GM23248 (cell line): ENCODE data around the gene TUSC2. TPM values are rescaled to one million over a fixed set of nuclear protein-coding genes. Genes with fewer than 3 reads are reported as not detected.

Experiments used
- DNase-seq: peaks from one replicate; pipeline ENCODE4 v3.0.0-alpha.2; 2015
- H2AFZ ChIP-seq: fragments of 200-600 bp; sonication (generic); 2 replicates; pipeline ENCODE4 v1.6.1; 2016; ENCODE audit warnings: antibody characterized with exemption
- H3F3A ChIP-seq: fragments of 200-600 bp; sonication (generic); 2 replicates; pipeline ENCODE4 v1.6.1; 2016; ENCODE audit warnings: mild to moderate bottlenecking, antibody characterized with exemption, mixed run types; ENCODE audit not compliant: insufficient read depth
- H3K27ac ChIP-seq: fragments of 200-600 bp; sonication (generic); 2 replicates; pipeline ENCODE4 v1.5.1; 2016; ENCODE audit warnings: mild to moderate bottlenecking
- H3K27me3 ChIP-seq: fragments of 200-600 bp; sonication (generic); replicated peaks from 2 replicates; pipeline ENCODE4 v1.6.1; 2016; ENCODE audit warnings: mild to moderate bottlenecking; ENCODE audit not compliant: insufficient read depth
- H3K36me3 ChIP-seq: fragments of 200-600 bp; sonication (generic); 2 replicates; pipeline ENCODE4 v1.6.1; 2016; ENCODE audit warnings: low read depth, mild to moderate bottlenecking
- H3K4me1 ChIP-seq: fragments of 200-600 bp; sonication (generic); 2 replicates; pipeline ENCODE4 v1.6.1; 2016; ENCODE audit warnings: mild to moderate bottlenecking; ENCODE audit not compliant: insufficient read depth
- H3K4me2 ChIP-seq: fragments of 200-600 bp; sonication (generic); one replicate; pipeline ENCODE4 v1.6.1; 2016; ENCODE audit warnings: mild to moderate bottlenecking; ENCODE audit not compliant: unreplicated experiment
- H3K4me3 ChIP-seq: fragments of 200-600 bp; sonication (generic); 2 replicates; pipeline ENCODE4 v1.5.1; 2016; ENCODE audit warnings: mild to moderate bottlenecking
- H3K79me2 ChIP-seq: fragments of 200-600 bp; sonication (generic); 2 replicates; pipeline ENCODE4 v1.6.1; 2016; ENCODE audit warnings: mild to moderate bottlenecking; ENCODE audit not compliant: insufficient read depth
- H3K9ac ChIP-seq: fragments of 200-600 bp; sonication (generic); 2 replicates; pipeline ENCODE4 v1.6.1; 2016; ENCODE audit warnings: mild to moderate bottlenecking
- H3K9me2 ChIP-seq: fragments of 200-600 bp; sonication (generic); 2 replicates; pipeline ENCODE4 v1.6.1; 2016; ENCODE audit warnings: mixed run types, mild to moderate bottlenecking, moderate library complexity; ENCODE audit not compliant: insufficient read depth
- H3K9me3 ChIP-seq: fragments of 200-600 bp; sonication (generic); one replicate; pipeline ENCODE4 v1.6.1; 2017; ENCODE audit warnings: low read depth
- H4K20me1 ChIP-seq: fragments of 200-600 bp; sonication (generic); 2 replicates; pipeline ENCODE4 v1.6.0; 2016; ENCODE audit not compliant: insufficient read depth
- EZH2 ChIP-seq: fragments of 200-600 bp; sonication (generic); IDR thresholded peaks from 2 replicates; pipeline ENCODE4 v1.6.1; 2018; ENCODE audit warnings: antibody characterized with exemption, mild to moderate bottlenecking; ENCODE audit not compliant: insufficient read depth, poor library complexity, severe bottlenecking
- EZH2phosphoT487 ChIP-seq: fragments of 200-600 bp; sonication (generic); IDR thresholded peaks from 2 replicates; pipeline ENCODE4 v1.6.1; 2018; ENCODE audit warnings: antibody characterized with exemption, moderate library complexity, mild to moderate bottlenecking, low read depth; ENCODE audit not compliant: insufficient read depth
- WGBS, 2 experiments: methylation state at CpG; one replicate each; pipeline ENCODE4 v1.1.6; 2015 to 2017; ENCODE audit warnings: low lambda C conversion rate in 2 of 2, low coverage in 1 of 2; ENCODE audit errors: missing lambda C conversion rate in 2 of 2; 5-methylcytosine and 5-hydroxymethylcytosine counted together
- in situ Hi-C: fragments of 300-500 bp; cut with MboI; formaldehyde crosslinking; loops from 2 replicates; pipeline ENCODE4 v1.15.0; 2020
- polyA plus RNA-seq: library from polyadenylated mRNA; unstranded; fragments of >200 nt; fragmentation: Nextera tagmentation; extraction: Ambion mirVana; gene quantifications from 2 replicates; pipeline ENCODE4 v1.2.1, GENCODE V29; 2016
- total RNA-seq: library from RNA; depleted of rRNA; stranded (reverse); fragments of >200 nt; shearing (Covaris generic); gene quantifications from 2 replicates; pipeline ENCODE4 v1.2.3, GENCODE V29; 2014

TUSC2 gene
- total and polyA plus RNA-seq, 2 experiments from 2014 or later = 32.5 to 46.5 TPM

- H2AFZ ChIP-seq = no peak overlapping the region
- in situ Hi-C loops = no loop called here
- WGBS, 2 experiments = 89 to 94% methylated on average over 8 of the region's 8 CpGs
Observed at GRCh38 chr3:50279255-50280016, 48.6 kb downstream of the TUSC2 start.

DNA sequence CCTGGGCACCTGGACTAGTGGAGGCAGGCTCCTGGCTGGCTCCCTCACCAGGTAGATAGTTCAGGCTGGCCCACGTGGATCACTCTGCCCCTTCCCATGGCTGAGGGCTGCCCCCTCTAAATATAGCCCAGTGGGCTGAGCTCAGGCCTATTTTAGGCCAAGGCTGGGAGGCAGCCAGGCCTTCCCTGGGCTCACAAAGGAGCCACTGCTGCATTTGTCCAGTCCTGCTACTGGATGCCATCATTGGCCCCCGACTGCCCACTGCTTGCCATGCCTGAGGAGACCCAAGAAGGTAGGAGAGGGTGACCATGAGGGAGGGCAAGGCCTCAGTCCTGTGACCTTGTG lies 49.2 kb downstream of the TUSC2 start, which contains the start of gene LSMEM2:
Gene LSMEM2, plus strand, starts transcription at position 208 of the 345 bp plus-strand sequence. Its CDS starts 27 bp downstream, at position 235.
- Histone ChIP-seq H3K4me3 (no peak within 1 kb of the TSS), H3K9me3 (no peaks in the 10 kb centered on the region)

More at GRCh38 chr3:50279255-50280016, 48.6 kb downstream of the TUSC2 start:
- Histone ChIP-seq H3K4me3 (no peak overlapping the region), H3K4me2 (no peak overlapping the region), H3K27ac (no peak overlapping the region), H3K9me2 (no peaks in the 10 kb centered on the region), H3K36me3 (no peaks in the 10 kb centered on the region), H3K9ac (no peak overlapping the region), H3K27me3 (no peaks in the 10 kb centered on the region), H3K4me1 (no peaks in the 10 kb centered on the region), H3F3A (no peaks in the 10 kb centered on the region), H3K9me3 (no peaks in the 10 kb centered on the region), H3K79me2 (no peaks in the 10 kb centered on the region), H4K20me1 (no peaks in the 10 kb centered on the region)
- no peak for DNase-seq
- TF ChIP-seq EZH2 (no peak), EZH2phosphoT487 (no peak)

GRCh38 chr3:50278123-50278879 lies 49.7 kb downstream of the TUSC2 start:
- 47 to 48% methylated on average over 4 of the region's 4 CpGs for WGBS, 2 experiments
- in situ Hi-C loops = no loop called here
- H3K9ac ChIP-seq = no peak overlapping the region

More for the DNA sequence above, 49.2 kb downstream of the TUSC2 start, which contains the start of gene LSMEM2:
- no peaks in the 10 kb centered on the region for H3K4me1 ChIP-seq
- 33 to 44% methylated on average over 2 of the region's 2 CpGs for WGBS, 2 experiments
- H3K36me3 ChIP-seq = no peaks in the 10 kb centered on the region
- in situ Hi-C loops = no loop called here
- H2AFZ ChIP-seq = no peak within 1 kb of the TSS
- TF ChIP-seq EZH2phosphoT487 (no peak), EZH2 (no peak)
- H4K20me1 ChIP-seq = no peaks in the 10 kb centered on the region
- no peaks in the 10 kb centered on the region for H3F3A ChIP-seq
- H3K27ac ChIP-seq = no peak within 1 kb of the TSS
- H3K79me2 ChIP-seq = no peaks in the 10 kb centered on the region
- no peaks in the 10 kb centered on the region for H3K9me2 ChIP-seq
- no peak for DNase-seq
- H3K27me3 ChIP-seq = no peaks in the 10 kb centered on the region
- no peak within 1 kb of the TSS for H3K9ac ChIP-seq
- H3K4me2 ChIP-seq = no peak within 1 kb of the TSS

GRCh38 chr3:50276762-50277101 lies 51.3 kb downstream of the TUSC2 start:
- no peak overlapping the region for H3K4me2 ChIP-seq
- H3K27ac ChIP-seq = no peak overlapping the region
- in situ Hi-C loops = no loop called here
- no peak overlapping the region for H3K4me3 ChIP-seq
- no peaks in the 10 kb centered on the region for H3K79me2 ChIP-seq
- H3K9ac ChIP-seq = no peak overlapping the region
- 94 to 99% methylated on average over 15 to 17 of the region's 17 CpGs for WGBS, 2 experiments
- no peaks in the 10 kb centered on the region for H3F3A ChIP-seq
- no peaks in the 10 kb centered on the region for H3K4me1 ChIP-seq
- no peaks in the 10 kb centered on the region for H3K27me3 ChIP-seq
- TF ChIP-seq EZH2phosphoT487 = no peak
- no peak for TF ChIP-seq EZH2
- no peaks in the 10 kb centered on the region for H4K20me1 ChIP-seq
- no peaks in the 10 kb centered on the region for H3K9me3 ChIP-seq
- DNase-seq = no peak
- no peaks in the 10 kb centered on the region for H3K9me2 ChIP-seq
- no peak overlapping the region for H2AFZ ChIP-seq
- no peaks in the 10 kb centered on the region for H3K36me3 ChIP-seq

More at GRCh38 chr3:50278123-50278879, 49.7 kb downstream of the TUSC2 start:
- H4K20me1 ChIP-seq = no peaks in the 10 kb centered on the region
- no peaks in the 10 kb centered on the region for H3F3A ChIP-seq
- no peaks in the 10 kb centered on the region for H3K9me3 ChIP-seq
- H3K4me2 ChIP-seq = no peak overlapping the region
- no peak for TF ChIP-seq EZH2phosphoT487
- no peak for TF ChIP-seq EZH2
- no peaks in the 10 kb centered on the region for H3K9me2 ChIP-seq
- no peaks in the 10 kb centered on the region for H3K79me2 ChIP-seq
- no peak overlapping the region for H3K4me3 ChIP-seq
- no peak overlapping the region for H3K27ac ChIP-seq
- H2AFZ ChIP-seq = no peak overlapping the region
- H3K36me3 ChIP-seq = no peaks in the 10 kb centered on the region
- DNase-seq = no peak
- H3K27me3 ChIP-seq = no peaks in the 10 kb centered on the region
- H3K4me1 ChIP-seq = no peaks in the 10 kb centered on the region
